DLD1 (cell line): ENCODE measurements around the gene TRPM1.

Source experiments
- in situ Hi-C: cut with HindIII; loops from 2 replicates; pipeline ENCODE4 v1.10.0; 2017; ENCODE audit warnings: low sequenced_read_pairs

TRPM1 gene

GRCh38 chr15:31086344-31086743, 15.2 kb downstream of the TRPM1 start:
- in situ Hi-C loops: no loop called here

- in situ Hi-C loops: no loop called here
Measured at GRCh38 chr15:31085359-31085758, 16.2 kb downstream of the TRPM1 start.

- in situ Hi-C loops: no loop called here
Measured at GRCh38 chr15:31084176-31084575, 17.3 kb downstream of the TRPM1 start.

DNA sequence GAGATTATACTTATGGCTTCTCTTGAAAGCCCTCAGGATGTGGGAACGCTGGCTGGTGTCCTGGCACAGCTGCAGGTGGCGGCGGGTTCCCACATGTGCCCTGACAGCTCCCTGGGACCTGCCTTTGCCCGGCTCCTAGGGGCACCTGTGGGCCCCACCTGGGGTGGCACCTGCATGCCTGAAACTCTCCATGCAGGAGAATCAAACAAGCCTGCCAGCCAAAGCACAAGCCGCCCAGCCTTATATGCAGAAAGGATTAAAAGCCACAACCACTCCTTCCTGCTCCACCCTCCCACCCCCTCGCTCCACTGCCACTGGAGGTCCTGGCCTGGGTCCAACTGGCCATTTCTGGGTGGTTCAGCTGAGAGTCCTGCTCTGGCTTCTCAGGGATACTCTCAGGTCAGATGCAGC, 18.1 kb downstream of the TRPM1 start:
- in situ Hi-C loops: no loop called here

DNA sequence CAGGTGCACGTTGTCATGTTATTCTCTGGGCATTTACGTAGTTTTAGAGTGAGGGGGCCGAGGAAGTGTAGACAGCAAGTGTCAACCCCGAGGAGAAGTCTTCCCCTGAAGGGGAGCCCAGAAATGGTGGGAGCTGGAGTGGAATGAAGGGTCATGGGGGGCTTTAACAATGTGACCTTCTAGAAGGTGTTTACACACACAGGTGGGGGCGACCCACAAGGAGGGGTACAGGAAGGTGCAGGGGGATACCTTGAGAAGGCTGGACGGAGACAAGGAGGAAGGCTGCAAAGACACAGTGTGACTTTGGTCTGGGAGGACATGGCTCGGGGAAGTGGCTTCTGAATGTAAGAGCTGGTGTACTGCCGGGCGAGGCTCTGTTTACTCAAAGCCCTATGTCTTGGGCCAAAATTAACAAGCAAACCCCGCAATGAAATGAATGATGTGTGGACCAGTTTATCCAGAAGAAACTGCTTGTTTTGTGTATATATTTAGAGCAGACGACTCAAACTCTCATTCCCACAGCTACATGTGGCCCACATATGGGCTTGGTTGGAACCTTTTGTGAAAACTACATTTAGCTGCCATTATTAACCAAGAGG, 18.7 kb downstream of the TRPM1 start:
- in situ Hi-C loops: no loop called here

DNA sequence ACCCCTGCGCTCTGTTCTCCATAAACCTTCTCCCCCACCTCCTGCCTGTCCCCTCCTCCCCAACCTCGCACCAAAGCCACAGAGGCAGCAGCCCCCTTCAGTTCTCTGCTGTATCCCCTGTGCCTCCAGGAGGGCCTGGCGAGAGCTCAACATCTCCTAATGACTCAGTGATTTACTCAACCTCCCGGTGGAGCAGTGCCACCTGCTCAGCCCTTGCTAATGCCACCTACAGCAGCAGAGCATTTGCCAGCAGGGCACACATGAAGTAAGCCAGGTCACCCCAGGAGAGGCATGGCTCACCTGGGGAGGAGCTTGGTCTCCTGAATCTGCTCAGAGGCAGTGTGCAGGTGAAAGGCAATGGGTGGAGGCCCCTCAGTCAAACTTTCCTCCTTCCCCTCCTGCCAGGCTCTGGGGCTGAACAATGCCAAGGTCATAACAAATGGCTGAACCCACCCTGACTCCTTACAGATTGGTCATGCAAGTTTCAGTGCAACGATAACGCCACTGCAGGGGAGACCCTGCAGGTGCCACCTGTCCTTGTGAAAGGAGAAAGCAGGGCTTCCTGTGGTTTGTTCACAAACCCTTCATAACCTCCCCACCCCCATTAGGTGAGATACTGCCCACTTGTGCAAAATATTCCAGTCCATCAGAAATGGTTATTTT, 19.8 kb downstream of the TRPM1 start:
- in situ Hi-C loops: no loop called here

GRCh38 chr15:31081056-31081455, 20.5 kb downstream of the TRPM1 start:
- in situ Hi-C loops: no loop called here

- in situ Hi-C loops: no loop called here
Measured at GRCh38 chr15:31080591-31081014, 20.9 kb downstream of the TRPM1 start.

DNA sequence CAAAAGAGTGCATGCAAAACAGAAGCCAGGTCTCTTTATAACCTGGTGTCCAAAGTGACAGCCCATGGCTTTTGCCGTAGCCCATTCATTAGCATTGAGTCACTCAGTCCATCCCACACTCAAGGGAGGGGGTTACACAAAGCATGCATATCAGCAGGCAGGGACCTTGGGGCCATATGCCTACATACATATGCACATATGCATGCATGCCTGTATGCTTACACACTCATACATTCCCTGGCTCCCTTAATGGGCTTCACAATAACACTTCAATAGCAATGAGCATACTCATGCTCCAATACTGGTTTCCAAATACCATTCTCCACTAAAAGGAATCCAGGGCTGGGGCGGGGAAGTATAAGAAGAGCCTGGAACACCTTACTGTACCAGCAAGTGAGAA, 22.0 kb downstream of the TRPM1 start:
- in situ Hi-C loops: no loop called here

DNA sequence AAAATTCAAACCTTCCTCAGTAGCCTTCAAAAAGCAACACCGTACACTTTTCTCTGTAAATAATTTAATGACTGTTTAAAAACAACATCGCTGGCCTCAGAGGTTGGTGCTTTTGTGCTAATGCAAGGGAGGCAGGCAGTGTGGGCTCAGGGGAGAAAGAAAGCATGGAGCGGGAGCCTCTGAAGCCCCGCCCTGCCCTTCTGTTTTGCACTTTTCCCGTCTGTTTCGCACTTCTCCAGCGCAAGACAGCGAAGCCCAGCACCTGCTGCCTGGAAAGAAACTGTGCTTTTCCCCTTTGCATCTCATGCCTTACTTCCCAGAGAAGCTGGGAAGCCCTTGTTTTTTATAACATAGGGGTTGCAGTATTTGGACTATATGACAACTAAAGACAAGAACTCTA, 23.1 kb downstream of the TRPM1 start:
- in situ Hi-C loops: no loop called here

- in situ Hi-C loops: no loop called here
Measured at GRCh38 chr15:31077941-31078340, 23.6 kb downstream of the TRPM1 start.

DNA sequence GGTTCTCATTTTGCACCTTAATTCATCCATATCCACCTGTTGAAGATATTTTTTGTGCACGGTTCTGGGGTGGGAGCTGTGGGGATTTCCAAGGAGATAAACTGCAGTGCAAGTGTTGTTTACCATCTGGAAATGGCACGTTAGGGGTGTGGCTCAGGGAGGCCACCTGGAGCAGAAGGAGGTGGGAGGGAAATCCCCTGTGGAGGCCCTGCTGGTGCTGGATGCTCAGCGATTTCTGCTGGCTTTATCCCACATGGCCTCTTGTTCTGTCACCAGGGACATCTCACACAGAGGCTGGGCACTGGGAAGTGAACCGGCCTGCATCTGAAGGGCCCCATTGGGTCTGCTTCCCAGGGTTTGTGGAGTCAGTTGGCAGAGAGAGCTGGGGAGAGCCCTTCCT, 24.3 kb downstream of the TRPM1 start:
- in situ Hi-C loops: no loop called here

DNA sequence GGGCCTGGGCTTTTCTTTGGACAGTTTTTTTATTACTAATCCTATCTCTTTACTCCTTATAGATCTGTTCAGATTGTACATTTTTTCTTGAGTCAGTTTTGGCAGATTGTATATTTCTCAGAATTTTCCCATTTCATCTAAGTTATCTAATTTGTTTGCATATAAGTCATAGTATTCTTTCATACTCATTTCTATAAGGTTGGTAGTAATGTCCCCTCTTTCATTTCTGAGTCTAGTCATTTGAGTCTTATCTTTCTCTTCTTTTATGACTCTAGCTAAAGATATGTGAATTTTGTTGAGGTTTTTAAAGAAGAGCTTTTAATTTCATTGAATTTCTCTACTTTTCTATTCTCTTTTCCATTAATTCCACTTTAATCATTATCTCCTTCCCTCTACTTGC, 27.2 kb downstream of the TRPM1 start:
- in situ Hi-C loops: no loop called here

- in situ Hi-C loops: no loop called here
Measured at GRCh38 chr15:31070867-31071266, 30.7 kb downstream of the TRPM1 start.

GRCh38 chr15:31069360-31070000, 32.0 kb downstream of the TRPM1 start:
- in situ Hi-C loops: no loop called here

- in situ Hi-C loops: no loop called here
Measured at GRCh38 chr15:31067890-31068603, 33.5 kb downstream of the TRPM1 start.

GRCh38 chr15:31065824-31066223, 35.7 kb downstream of the TRPM1 start:
- in situ Hi-C loops: no loop called here

DNA sequence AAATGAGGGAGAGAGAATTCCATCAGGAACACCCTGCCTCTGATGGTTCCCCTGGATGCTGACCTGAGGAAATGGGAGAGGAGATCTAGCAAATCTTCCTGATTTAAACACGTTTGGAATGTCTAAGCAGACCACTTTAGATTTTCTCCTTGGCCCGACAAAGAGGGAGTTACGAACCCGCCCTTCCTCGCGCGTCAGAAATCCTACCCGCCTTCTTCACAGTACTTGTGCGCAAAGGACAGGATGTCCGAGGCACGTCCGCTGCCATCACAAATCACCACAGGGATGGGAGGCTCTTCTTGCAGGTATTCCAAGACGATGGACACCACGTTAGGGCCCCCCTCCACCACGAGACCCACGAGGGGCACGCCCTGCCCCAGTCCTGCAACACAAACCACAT, 38.6 kb downstream of the TRPM1 start:
- in situ Hi-C loops: no loop called here

DNA sequence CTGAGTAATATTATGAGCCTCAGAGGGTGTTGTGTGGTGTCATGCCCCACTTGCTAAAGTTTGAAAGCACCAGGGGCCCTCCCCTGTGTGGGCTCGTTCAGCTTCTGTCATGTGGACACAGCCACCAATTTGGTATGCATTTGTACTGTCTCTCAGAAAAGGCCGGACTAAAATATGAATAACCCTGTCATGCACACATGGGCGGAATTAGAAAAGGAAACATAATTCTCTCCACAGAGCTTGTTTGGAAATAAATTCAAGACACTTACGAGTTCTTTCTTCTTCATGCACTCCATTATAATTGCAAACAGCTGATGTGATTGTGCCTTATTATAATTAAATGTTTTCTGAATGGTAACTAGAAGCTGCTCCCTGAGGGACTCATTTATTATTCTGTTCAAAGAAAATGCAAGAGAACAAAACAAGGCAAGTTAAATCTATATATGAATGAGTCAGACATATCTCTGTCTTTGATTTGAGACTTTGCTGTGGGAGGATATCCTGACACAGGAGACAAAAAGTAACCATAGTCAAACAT, 39.1 kb downstream of the TRPM1 start:
- in situ Hi-C loops: no loop called here

GRCh38 chr15:31060429-31061140, 40.9 kb downstream of the TRPM1 start:
- in situ Hi-C loops: no loop called here
